Measurements from ENCODE around the gene ZNF230. TPM values are rescaled to one million over a fixed set of nuclear protein-coding genes. Genes with fewer than 3 reads are reported as not detected.

ZNF230 gene
- total and polyA plus RNA-seq, 2 of the 8 experiments (the other 6 are each of a cell fraction or from before 2014, with no cell fraction given), result 1.5 to 3.6 TPM

DNA sequence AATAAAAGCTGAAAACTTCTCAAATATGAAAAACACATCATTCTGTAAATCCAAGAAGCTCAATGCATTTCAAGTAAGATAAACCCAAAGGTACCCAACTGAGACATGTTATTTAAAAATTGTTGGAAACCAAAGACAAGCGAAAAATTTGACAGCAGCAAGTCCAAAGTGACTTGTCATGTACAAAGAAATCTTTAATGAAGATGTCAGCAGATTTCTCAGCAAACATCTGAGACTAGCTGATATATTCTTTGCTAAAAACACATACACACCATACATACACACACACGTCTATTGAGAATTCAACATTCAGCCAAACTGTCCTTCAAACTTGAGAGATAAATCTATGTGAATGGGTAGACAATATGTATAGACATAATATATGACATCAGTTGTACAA lies 16.7 kb downstream of the ZNF230 start:
- no peak overlapping the region for H3K14ac ChIP-seq (ENCODE audit: insufficient read length)
- H3K36me3 ChIP-seq (ENCODE audit: control insufficient read depth in 2 of 4, insufficient read depth in 4 of 4, low read length in 3 of 4), result no peaks in the 10 kb centered on the region
- 59% methylated on average over 2 of the region's 2 CpGs; no CpG with 5 or more reads in 1 of the 2 experiments for WGBS, 2 experiments (ENCODE audit: extremely low coverage in 1 of 2, insufficient coverage in 1 of 2, insufficient read length in 1 of 2, insufficient replicate concordance in 2 of 2, low coverage in 1 of 2, low lambda C conversion rate in 2 of 2, missing lambda C conversion rate in 1 of 2)
- H2AFZ ChIP-seq (ENCODE audit: low read length), result no peak overlapping the region
- TF ChIP-seq, protein P1, sequence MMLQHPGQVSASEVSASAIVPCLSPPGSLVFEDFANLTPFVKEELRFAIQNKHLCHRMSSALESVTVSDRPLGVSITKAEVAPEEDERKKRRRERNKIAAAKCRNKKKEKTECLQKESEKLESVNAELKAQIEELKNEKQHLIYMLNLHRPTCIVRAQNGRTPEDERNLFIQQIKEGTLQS (IDR thresholded peaks at IDR 0.05; ENCODE audit: insufficient read depth, low read depth, low read length), result no peak
- TF ChIP-seq KDM5A (IDR thresholded peaks at IDR 0.05; ENCODE audit: low read length), result no peak
- TF ChIP-seq HDAC6 (IDR thresholded peaks at IDR 0.05; ENCODE audit: low read depth, low read length), result no peak
- TF ChIP-seq BRCA1 (IDR thresholded peaks at IDR 0.05; ENCODE audit: low read depth, low read length), result no peak
- TF ChIP-seq PHF8 (conservative IDR thresholded peaks at IDR 0.05; ENCODE audit: low read depth, low read length), result no peak
- no peak for TF ChIP-seq NANOG (IDR thresholded peaks at IDR 0.05; ENCODE audit: insufficient read depth, low read depth, low read length, poor library complexity, severe bottlenecking)
- no peak for TF ChIP-seq JUND (IDR thresholded peaks at IDR 0.05; ENCODE audit: low read length)
- TF ChIP-seq TEAD4 (IDR thresholded peaks at IDR 0.05; ENCODE audit: low read depth, low read length), result no peak
- TF ChIP-seq CHD2 (IDR thresholded peaks at IDR 0.05; ENCODE audit: low read length), result no peak
- H2BK12ac ChIP-seq (ENCODE audit: low read depth, low read length), result no peak overlapping the region
- H4K5ac ChIP-seq (ENCODE audit: insufficient read length, low read depth, low read length), result no peak overlapping the region
- no peak overlapping the region for H2BK20ac ChIP-seq (ENCODE audit: low read length)
- POLR2A ChIA-PET (ENCODE audit: partially characterized antibody), result interaction anchor here (1.0 kb wide), 1 partner anchor 25 kb away, joined by 5 read pairs; no protein-coding TSS in a partner anchor
- H3K4me3 ChIP-seq (ENCODE audit: extremely low read depth in 1 of 4, insufficient read depth in 2 of 4, low read depth in 3 of 4, low read length in 4 of 4), result no peak overlapping the region
- no peaks in the 10 kb centered on the region for H4K20me1 ChIP-seq (replicated peaks in 1 of 2; ENCODE audit: control insufficient read depth in 1 of 2, insufficient read depth in 2 of 2, low read length in 2 of 2)
- H3K4me1 ChIP-seq (replicated peaks in 1 of 4; ENCODE audit: control insufficient read depth in 3 of 4, insufficient read depth in 4 of 4, low read length in 3 of 4), result no peaks in the 10 kb centered on the region
- H4K8ac ChIP-seq (ENCODE audit: extremely low read depth, insufficient read depth, low read length), result no peak overlapping the region
- H3K79me2 ChIP-seq (ENCODE audit: control insufficient read depth in 1 of 2, insufficient read depth in 2 of 2, low read length in 2 of 2), result no peaks in the 10 kb centered on the region
- H2BK5ac ChIP-seq (ENCODE audit: low read depth, low read length), result no peak overlapping the region
- CTCF ChIA-PET (ENCODE audit: partially characterized antibody), result no interaction called here
- DNase-seq (ENCODE audit: low read depth in 1 of 2, low spot score in 2 of 2), result no peak
- peaks cover 0 to 2% (median 0%) of the 10 kb centered on the region in 4 experiments; a peak in 1 of 7 replicates for H3K27me3 ChIP-seq (replicated peaks in 1 of 4; ENCODE audit: control insufficient read depth in 3 of 4, extremely low read depth in 1 of 4, insufficient read depth in 3 of 4, low read length in 3 of 4)
- H3K18ac ChIP-seq (ENCODE audit: extremely low read depth, low read length), result no peak overlapping the region
- H3K56ac ChIP-seq (replicated peaks; ENCODE audit: insufficient read length, low read depth, low read length), result no peak overlapping the region
- H2BK120ac ChIP-seq (replicated peaks; ENCODE audit: low read depth, low read length), result no peak overlapping the region
- no peak overlapping the region for H3K4ac ChIP-seq (replicated peaks; ENCODE audit: insufficient read length, low read depth, low read length)
- no peak overlapping the region for H3K4me2 ChIP-seq (ENCODE audit: insufficient read depth in 1 of 2, low read depth in 2 of 2, low read length in 2 of 2)
- H3K23me2 ChIP-seq (ENCODE audit: low read depth, low read length), result no peaks in the 10 kb centered on the region
- H3K9me3 ChIP-seq (ENCODE audit: insufficient read depth in 2 of 2, low read depth in 1 of 2, low read length in 1 of 2), result peaks cover 3 to 28% of the 10 kb centered on the region in 2 experiments; a peak in 3 of 4 replicates
- FAIRE-seq, result no peak
- no peak overlapping the region for H3K27ac ChIP-seq (ENCODE audit: low read depth, low read length)
- no peak overlapping the region for H2BK15ac ChIP-seq (ENCODE audit: low read length)
- H3K79me1 ChIP-seq (ENCODE audit: low read depth, low read length), result no peaks in the 10 kb centered on the region
- H2AK5ac ChIP-seq (ENCODE audit: low read depth, low read length), result no peak overlapping the region
- H4K91ac ChIP-seq (replicated peaks; ENCODE audit: insufficient read length, low read length), result no peak overlapping the region
- H3K9ac ChIP-seq (replicated peaks in 1 of 4; ENCODE audit: extremely low read depth in 1 of 4, low read depth in 3 of 4, low read length in 3 of 4), result no peak overlapping the region
- no peak overlapping the region for H3K23ac ChIP-seq (ENCODE audit: insufficient read length)

All from H1 (cell line).